ENCODE results near the gene CRADD. TPM values are rescaled to one million over a fixed set of nuclear protein-coding genes. Genes with fewer than 3 reads are reported as not detected.

Gene CRADD
- total RNA-seq, 4 donors from 2014 or later, result 29.3 to 61.7 (median 46.5) TPM

DNA sequence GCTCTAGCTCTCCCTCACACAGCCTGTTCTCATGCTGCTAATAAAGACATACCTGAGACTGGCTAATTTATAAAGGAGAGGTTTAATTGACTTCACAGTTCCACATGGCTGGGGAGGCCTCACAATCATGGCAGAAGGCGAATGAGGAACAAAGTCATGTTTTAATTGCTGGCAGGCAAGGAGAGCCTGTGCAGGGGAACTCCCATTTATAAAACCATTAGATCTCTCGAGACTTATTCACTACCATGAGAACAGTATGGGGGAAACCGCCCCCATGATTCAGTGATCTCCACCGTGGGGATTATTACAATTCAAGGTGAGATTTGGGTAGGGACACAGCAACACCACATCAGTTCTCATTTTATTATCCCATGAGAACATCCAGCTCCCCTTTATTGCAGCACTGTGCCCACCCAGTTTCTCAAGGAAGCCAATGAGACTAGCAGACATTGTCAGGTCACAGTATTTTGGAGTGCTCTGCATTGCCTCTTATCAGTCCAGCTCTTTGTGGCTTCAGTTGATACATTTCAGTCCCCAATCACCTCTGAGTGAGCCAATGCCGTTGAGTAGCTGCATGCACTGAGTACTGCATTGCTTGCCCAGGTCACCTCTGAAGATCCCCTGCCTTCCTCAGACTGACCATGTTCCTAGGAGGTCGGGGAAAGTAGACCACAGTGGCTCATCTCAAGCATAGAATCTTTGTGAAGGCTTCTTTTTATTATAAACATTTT, 131.2 kb downstream of the CRADD start:
- Histone ChIP-seq H3K9me3 (no peaks in the 10 kb centered on the region), H3K27ac (no peak overlapping the region), H3K27me3 (no peaks in the 10 kb centered on the region), H3K4me1 (peaks cover 47% of the 10 kb centered on the region), H3K4me3 (no peak overlapping the region), H3K36me3 (no peaks in the 10 kb centered on the region)
- TF ChIP-seq, protein P1, sequence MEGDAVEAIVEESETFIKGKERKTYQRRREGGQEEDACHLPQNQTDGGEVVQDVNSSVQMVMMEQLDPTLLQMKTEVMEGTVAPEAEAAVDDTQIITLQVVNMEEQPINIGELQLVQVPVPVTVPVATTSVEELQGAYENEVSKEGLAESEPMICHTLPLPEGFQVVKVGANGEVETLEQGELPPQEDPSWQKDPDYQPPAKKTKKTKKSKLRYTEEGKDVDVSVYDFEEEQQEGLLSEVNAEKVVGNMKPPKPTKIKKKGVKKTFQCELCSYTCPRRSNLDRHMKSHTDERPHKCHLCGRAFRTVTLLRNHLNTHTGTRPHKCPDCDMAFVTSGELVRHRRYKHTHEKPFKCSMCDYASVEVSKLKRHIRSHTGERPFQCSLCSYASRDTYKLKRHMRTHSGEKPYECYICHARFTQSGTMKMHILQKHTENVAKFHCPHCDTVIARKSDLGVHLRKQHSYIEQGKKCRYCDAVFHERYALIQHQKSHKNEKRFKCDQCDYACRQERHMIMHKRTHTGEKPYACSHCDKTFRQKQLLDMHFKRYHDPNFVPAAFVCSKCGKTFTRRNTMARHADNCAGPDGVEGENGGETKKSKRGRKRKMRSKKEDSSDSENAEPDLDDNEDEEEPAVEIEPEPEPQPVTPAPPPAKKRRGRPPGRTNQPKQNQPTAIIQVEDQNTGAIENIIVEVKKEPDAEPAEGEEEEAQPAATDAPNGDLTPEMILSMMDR (IDR thresholded peaks at IDR 0.05), result no peak
- TF ChIP-seq EP300 (IDR thresholded peaks at IDR 0.05) (no peak), POLR2AphosphoS5 (IDR thresholded peaks at IDR 0.05) (no peak), POLR2A (IDR thresholded peaks at IDR 0.05) (no peak)
- WGBS, result 83% methylated on average over 6 of the region's 6 CpGs
- no peak for DNase-seq (ENCODE audit: low spot score in 2 of 2)

DNA sequence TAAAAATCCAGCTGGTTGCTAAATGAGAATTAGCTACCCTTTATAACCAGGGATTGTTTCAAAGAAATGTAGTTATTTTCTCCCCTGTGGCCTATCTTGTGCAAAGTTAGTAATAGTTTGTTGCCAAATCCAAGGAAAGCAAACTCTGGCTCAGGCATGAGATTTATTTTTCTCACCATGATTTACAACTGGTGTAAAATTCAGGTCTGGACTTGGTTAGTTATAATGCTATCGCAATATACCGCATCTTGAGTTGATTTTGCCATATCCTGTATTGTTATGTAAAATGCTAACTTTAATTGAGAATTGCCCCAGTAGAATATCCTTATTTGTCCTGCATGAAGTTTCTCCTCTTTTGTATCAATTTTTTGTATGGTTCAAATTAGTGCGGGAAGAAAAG, 135.5 kb downstream of the CRADD start:
- 44% methylated on average over 3 of the region's 3 CpGs for WGBS
- H3K36me3 ChIP-seq, result no peaks in the 10 kb centered on the region
- peaks cover 40% of the 10 kb centered on the region for H3K4me1 ChIP-seq
- H3K4me3 ChIP-seq, result no peak overlapping the region
- no peaks in the 10 kb centered on the region for H3K9me3 ChIP-seq
- no peaks in the 10 kb centered on the region for H3K27me3 ChIP-seq
- no peak for DNase-seq (ENCODE audit: low spot score in 2 of 2)
- TF ChIP-seq POLR2AphosphoS5 (IDR thresholded peaks at IDR 0.05), result no peak
- no peak for TF ChIP-seq EP300 (IDR thresholded peaks at IDR 0.05)
- TF ChIP-seq POLR2A (IDR thresholded peaks at IDR 0.05), result no peak
- TF ChIP-seq, protein P1 (IDR thresholded peaks at IDR 0.05), result no peak
- peak overlapping the region; percentile 82 for H3K27ac ChIP-seq

DNA sequence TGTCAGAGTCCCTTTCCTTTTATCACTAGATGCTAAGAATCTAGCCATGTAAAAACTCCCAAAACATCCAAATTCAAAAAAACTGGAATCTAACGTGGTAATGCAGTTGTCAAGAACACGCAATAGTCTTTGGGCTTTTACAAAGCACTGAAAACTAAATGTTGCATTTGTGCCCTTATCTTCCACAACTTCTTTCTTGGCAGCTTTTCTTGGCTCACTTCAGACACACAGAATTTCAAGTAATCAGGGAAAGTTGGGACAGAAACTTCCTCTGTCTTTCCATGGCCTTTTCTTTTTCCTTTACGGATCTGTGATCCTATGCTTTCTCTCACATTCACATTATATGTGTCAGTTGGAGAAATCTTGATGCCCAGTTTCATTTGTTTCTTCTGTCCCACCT, 136.0 kb downstream of the CRADD start:
- WGBS, result 26% methylated on average over 3 of the region's 3 CpGs
- Histone ChIP-seq H3K36me3 (no peaks in the 10 kb centered on the region), H3K27ac (peak overlapping the region; percentile 82), H3K4me1 (peaks cover 45% of the 10 kb centered on the region), H3K27me3 (no peaks in the 10 kb centered on the region), H3K4me3 (no peak overlapping the region), H3K9me3 (no peaks in the 10 kb centered on the region)
- no peak for DNase-seq (ENCODE audit: low spot score in 2 of 2)
- TF ChIP-seq POLR2AphosphoS5 (IDR thresholded peaks at IDR 0.05), result peak in 2 of 3 donors; percentile 8 to 19
- TF ChIP-seq, protein P1 (IDR thresholded peaks at IDR 0.05), result no peak

DNA sequence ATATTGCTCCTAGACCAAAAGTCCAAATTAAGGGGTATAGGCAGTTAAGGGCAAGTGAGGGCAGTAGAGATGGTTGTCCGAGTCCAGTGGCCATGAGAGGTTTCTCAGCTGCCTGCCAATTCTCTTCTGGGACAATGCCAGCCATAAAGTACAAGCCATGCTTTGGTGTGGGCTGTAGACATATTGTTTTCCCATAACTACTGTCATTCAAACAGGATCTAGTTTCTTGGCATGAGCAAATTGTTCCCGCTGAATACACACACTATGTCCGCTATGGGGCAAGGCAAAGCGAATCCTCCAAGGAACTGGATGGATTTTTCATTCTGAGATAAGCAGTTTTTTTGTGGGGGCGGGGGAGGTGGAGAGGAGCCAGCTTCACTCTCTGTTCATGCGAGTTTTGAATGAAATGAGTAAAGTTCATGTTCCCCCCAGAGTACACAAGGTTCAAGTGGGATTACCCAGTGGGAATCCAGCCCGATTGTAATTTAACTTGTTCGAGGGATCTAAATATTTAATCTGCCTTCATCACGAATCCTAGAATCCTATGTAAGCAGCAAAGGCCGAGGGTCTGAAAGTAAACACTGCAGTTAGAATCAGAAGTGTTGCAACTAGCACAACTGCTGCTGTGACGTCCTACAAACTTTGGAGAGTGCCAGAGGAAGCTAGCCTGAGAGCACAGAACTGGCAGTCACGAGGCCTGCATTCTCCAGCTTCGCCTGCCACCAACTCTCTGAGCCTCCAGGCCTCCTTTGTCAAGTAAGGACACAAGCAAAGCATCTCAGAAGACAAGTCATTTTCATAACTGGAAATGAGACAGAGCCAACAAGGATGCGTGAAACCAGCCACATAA, 137.0 kb downstream of the CRADD start:
- no peak overlapping the region for H3K4me3 ChIP-seq
- H3K27me3 ChIP-seq, result no peaks in the 10 kb centered on the region
- peak overlapping the region; percentile 82 for H3K27ac ChIP-seq
- H3K36me3 ChIP-seq, result no peaks in the 10 kb centered on the region
- H3K4me1 ChIP-seq, result peaks cover 55% of the 10 kb centered on the region
- peak; percentile 85 to 89 for DNase-seq (ENCODE audit: low spot score in 2 of 2)
- 44% methylated on average over 14 of the region's 14 CpGs for WGBS
- TF ChIP-seq POLR2AphosphoS5 (IDR thresholded peaks at IDR 0.05) (peak in 2 of 3 donors; percentile 35 to 59), POLR2A (IDR thresholded peaks at IDR 0.05) (no peak)
- H3K9me3 ChIP-seq, result no peaks in the 10 kb centered on the region

DNA sequence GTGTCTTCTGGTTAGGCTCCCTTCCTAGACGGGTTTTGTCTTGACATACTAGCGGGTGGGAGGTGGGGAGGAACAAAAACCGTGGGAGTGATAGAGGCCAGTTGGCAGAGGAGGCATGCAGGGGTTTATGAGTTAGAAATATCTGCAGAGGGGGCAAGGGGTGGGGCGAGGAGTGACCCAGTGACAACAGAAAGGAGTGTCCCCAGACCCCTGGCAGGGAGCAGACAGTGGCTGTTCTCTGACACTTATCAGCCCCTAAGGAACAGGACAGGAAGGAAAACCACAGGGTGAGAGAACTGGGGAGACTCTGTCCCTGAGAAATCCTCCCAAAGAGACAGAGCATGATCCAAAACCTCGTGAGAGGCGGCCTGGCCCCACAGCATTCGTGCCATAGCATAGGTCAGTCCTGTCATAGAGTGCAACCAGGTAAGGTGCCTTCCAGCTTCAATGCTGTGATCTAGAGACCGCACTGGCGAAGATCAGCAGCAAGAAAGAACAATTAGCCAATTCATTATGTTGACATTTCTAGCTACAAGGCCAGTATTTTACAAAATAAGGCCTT, 141.4 kb downstream of the CRADD start:
- Histone ChIP-seq H3K36me3 (no peaks in the 10 kb centered on the region), H3K9me3 (no peaks in the 10 kb centered on the region), H3K4me3 (no peak overlapping the region), H3K4me1 (peaks cover 44% of the 10 kb centered on the region), H3K27me3 (no peaks in the 10 kb centered on the region), H3K27ac (peak overlapping the region; percentile 85)
- DNase-seq (ENCODE audit: low spot score in 2 of 2), result no peak
- WGBS, result 63% methylated on average over 9 of the region's 9 CpGs
- TF ChIP-seq, protein P1 (IDR thresholded peaks at IDR 0.05), result no peak
- TF ChIP-seq POLR2A (IDR thresholded peaks at IDR 0.05) (no peak), EP300 (IDR thresholded peaks at IDR 0.05) (no peak), POLR2AphosphoS5 (IDR thresholded peaks at IDR 0.05) (no peak)

Measured in suprapubic skin (tissue), 4 donors.